Fibroblast of lung (primary cell): ENCODE data around the gene TMEM178B. TPM values are rescaled to one million over a fixed set of nuclear protein-coding genes. Genes with fewer than 3 reads are reported as not detected.

Experiments used
- DNase-seq, 2 donors: peaks; one replicate each; pipeline versions ENCODE4 v3.0.0 to v3.0.0-alpha.2; 2010; ENCODE audit warnings: low read depth in 2 of 2
- H2AFZ ChIP-seq: 2 replicates; pipeline ENCODE4 v1.5.1; 2012; ENCODE audit warnings: low read length, control low read depth, inconsistent platforms
- H3K27ac ChIP-seq: 2 replicates; pipeline ENCODE4 v1.5.1; 2011; ENCODE audit warnings: low read length, control low read depth; ENCODE audit not compliant: insufficient read depth
- H3K27me3 ChIP-seq: 2 replicates; pipeline ENCODE4 v1.5.1; 2011; ENCODE audit warnings: mild to moderate bottlenecking, low read length; ENCODE audit not compliant: control insufficient read depth, insufficient read depth
- H3K36me3 ChIP-seq: 2 replicates; pipeline ENCODE4 v1.5.1; 2011; ENCODE audit warnings: low read length; ENCODE audit not compliant: control insufficient read depth, insufficient read depth
- H3K4me1 ChIP-seq: 2 replicates; pipeline ENCODE4 v1.5.1; 2011; ENCODE audit warnings: low read length; ENCODE audit not compliant: control insufficient read depth, insufficient read depth; ENCODE audit errors: extremely low read depth
- H3K4me2 ChIP-seq: 2 replicates; pipeline ENCODE4 v1.5.1; 2011; ENCODE audit warnings: low read length, control low read depth; ENCODE audit not compliant: insufficient read depth; ENCODE audit errors: extremely low read depth
- H3K4me3 ChIP-seq, 4 experiments: fragments of 200-600 bp in 1 of 4; sonication (generic) in 1 of 4; replicated peaks in 1 of 4; 2 replicates each; pipeline ENCODE4 v1.5.1; 2011 to 2016; ENCODE audit warnings: low read length in 4 of 4, low read depth in 3 of 4, mild to moderate bottlenecking in 3 of 4, control low read depth in 2 of 4, inconsistent platforms in 1 of 4, mixed read lengths in 1 of 4; ENCODE audit not compliant: insufficient read depth in 1 of 4; ENCODE audit errors: control extremely low read depth in 1 of 4
- H3K79me2 ChIP-seq: 2 replicates; pipeline ENCODE4 v1.5.1; 2012; ENCODE audit warnings: mild to moderate bottlenecking, low read length, inconsistent platforms; ENCODE audit not compliant: control insufficient read depth, insufficient read depth
- H3K9ac ChIP-seq: 2 replicates; pipeline ENCODE4 v1.5.1; 2011; ENCODE audit warnings: mild to moderate bottlenecking, low read length, control low read depth; ENCODE audit not compliant: insufficient read depth
- H3K9me3 ChIP-seq: 2 replicates; pipeline ENCODE4 v1.5.1; 2012; ENCODE audit warnings: low read depth, low read length; ENCODE audit not compliant: control insufficient read depth, insufficient read depth
- H4K20me1 ChIP-seq: 2 replicates; pipeline ENCODE4 v1.5.1; 2011; ENCODE audit warnings: low read length; ENCODE audit not compliant: control insufficient read depth, insufficient read depth; ENCODE audit errors: extremely low read depth
- CTCF ChIP-seq, 2 donors: IDR thresholded peaks in 1 of 2; conservative IDR thresholded peaks in 1 of 2; 1 replicate in 1 of 2; 2 replicates in 1 of 2; pipeline ENCODE4 v1.5.1; 2011 to 2012; ENCODE audit warnings: low read length in 2 of 2, control low read depth in 1 of 2, inconsistent platforms in 1 of 2, low read depth in 1 of 2, mild to moderate bottlenecking in 1 of 2
- EZH2 ChIP-seq: IDR thresholded peaks from 2 replicates; pipeline ENCODE4 v1.5.1; 2012; ENCODE audit warnings: low read length, control low read depth, mild to moderate bottlenecking; ENCODE audit errors: missing control alignments
- polyA plus RNA-seq, 2 donors: library from polyadenylated mRNA; depleted of rRNA in 1 of 2; stranded (reverse) in 1 of 2; unstranded in 1 of 2; fragments of >200 nt; gene quantifications; 2 replicates each; pipeline ENCODE4 v1.2.1, GENCODE V29; 2011 to 2012; ENCODE audit warnings: missing spikeins in 1 of 2
- total RNA-seq: library from RNA; depleted of rRNA; stranded (reverse); fragments of >200 nt; gene quantifications from 2 replicates; pipeline ENCODE4 v1.2.1, GENCODE V29; 2014

TMEM178B gene
- total and polyA plus RNA-seq, 2 donors (not counting 1 experiment from before 2014, with no cell fraction given): under 0.01 to 0.14 TPM

- no peak overlapping the region for H2AFZ ChIP-seq
- no peaks in the 10 kb centered on the region for H3K4me1 ChIP-seq
- no peak overlapping the region for H3K4me3 ChIP-seq
- H3K4me2 ChIP-seq: no peak overlapping the region
- DNase-seq: no peak
- H3K9ac ChIP-seq: no peak overlapping the region
- H3K27ac ChIP-seq: no peak overlapping the region
- TF ChIP-seq CTCF (conservative IDR thresholded peaks at IDR 0.05 in 1 of 2, IDR thresholded peaks at IDR 0.05 in 1 of 2; ENCODE audit: low read depth in 1 of 2, low read length in 2 of 2): no peak
- TF ChIP-seq EZH2: no peak
- no peaks in the 10 kb centered on the region for H3K27me3 ChIP-seq
- no peaks in the 10 kb centered on the region for H4K20me1 ChIP-seq
- H3K36me3 ChIP-seq: no peaks in the 10 kb centered on the region
- no peaks in the 10 kb centered on the region for H3K79me2 ChIP-seq
- no peaks in the 10 kb centered on the region for H3K9me3 ChIP-seq
Observed at GRCh38 chr7:141352955-141353354, 279.1 kb downstream of the TMEM178B start.

GRCh38 chr7:141354251-141354650, 280.4 kb downstream of the TMEM178B start:
- H3K36me3 ChIP-seq: no peaks in the 10 kb centered on the region
- TF ChIP-seq EZH2 (no peak), CTCF (conservative IDR thresholded peaks at IDR 0.05 in 1 of 2, IDR thresholded peaks at IDR 0.05 in 1 of 2; ENCODE audit: low read depth in 1 of 2, low read length in 2 of 2) (no peak)
- H3K79me2 ChIP-seq: no peaks in the 10 kb centered on the region
- H3K9me3 ChIP-seq: no peaks in the 10 kb centered on the region
- H3K27me3 ChIP-seq: no peaks in the 10 kb centered on the region
- DNase-seq: peak; percentile 76 to 93
- no peak overlapping the region for H3K27ac ChIP-seq
- H4K20me1 ChIP-seq: no peaks in the 10 kb centered on the region
- H3K9ac ChIP-seq: no peak overlapping the region
- H3K4me1 ChIP-seq: no peaks in the 10 kb centered on the region
- no peak overlapping the region for H2AFZ ChIP-seq
- H3K4me3 ChIP-seq: no peak overlapping the region
- H3K4me2 ChIP-seq: no peak overlapping the region

- TF ChIP-seq EZH2: no peak
- no peak for TF ChIP-seq CTCF (conservative IDR thresholded peaks at IDR 0.05 in 1 of 2, IDR thresholded peaks at IDR 0.05 in 1 of 2; ENCODE audit: low read depth in 1 of 2, low read length in 2 of 2)
- Histone ChIP-seq H3K27me3 (no peaks in the 10 kb centered on the region), H3K9me3 (no peaks in the 10 kb centered on the region), H3K9ac (no peak overlapping the region), H4K20me1 (no peaks in the 10 kb centered on the region), H3K4me1 (no peaks in the 10 kb centered on the region), H3K79me2 (no peaks in the 10 kb centered on the region), H2AFZ (no peak overlapping the region), H3K36me3 (no peaks in the 10 kb centered on the region), H3K27ac (no peak overlapping the region), H3K4me2 (no peak overlapping the region), H3K4me3 (no peak overlapping the region)
- DNase-seq: peak; percentile 51 to 67
Observed at GRCh38 chr7:141355032-141355431, 281.2 kb downstream of the TMEM178B start.
